ENCODE results near the gene AHCYL2.
"Not testable (repeated sequence)": the region's sequence is repeated elsewhere in the genome, so short reads cannot be mapped to it uniquely, and the experiment has no call there.

The AHCYL2 gene

GRCh38 chr7:129354428-129355157 lies 129.8 kb downstream of the AHCYL2 start:
- no peak for DNase-seq

DNA sequence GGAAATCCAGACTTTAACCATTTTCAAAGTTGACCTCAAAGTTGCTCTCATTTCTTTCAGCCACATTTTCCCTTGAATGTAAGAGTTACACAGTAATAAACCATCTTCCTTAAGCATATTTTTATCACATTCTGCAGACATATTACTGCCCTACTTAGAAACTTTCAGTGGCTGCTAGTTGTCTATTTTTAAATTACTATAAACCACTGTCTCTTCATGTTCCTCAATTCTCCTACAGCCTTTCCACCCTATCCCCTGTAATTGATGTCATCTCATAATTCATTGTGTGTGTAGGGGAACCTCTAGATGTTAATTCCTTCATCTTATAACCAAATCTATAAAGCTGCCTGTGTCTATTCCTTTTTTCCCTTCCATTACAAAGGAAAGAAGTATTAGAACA lies 131.3 kb downstream of the AHCYL2 start:
- DNase-seq = no peak

DNA sequence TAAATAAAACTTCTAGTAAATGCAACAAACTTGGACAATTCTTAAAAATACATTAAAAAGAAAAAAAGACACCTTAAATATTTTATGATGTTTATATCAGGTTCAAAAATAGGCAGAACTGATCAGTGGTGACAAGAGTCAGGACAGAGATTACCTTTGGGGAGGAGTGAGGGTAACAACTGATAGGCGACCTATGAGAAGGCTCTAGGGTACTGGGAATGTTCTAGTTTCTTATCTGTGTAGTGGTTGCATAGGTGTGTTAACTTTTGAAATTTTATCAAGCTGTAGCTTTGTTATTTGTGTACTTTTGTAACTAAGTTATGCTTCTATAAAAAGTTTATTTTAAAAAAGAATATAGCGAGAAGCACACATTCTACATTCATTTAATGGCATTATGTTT lies 134.3 kb downstream of the AHCYL2 start:
- no peak for DNase-seq

GRCh38 chr7:129359638-129360037 lies 134.8 kb downstream of the AHCYL2 start:
- DNase-seq = no peak

DNA sequence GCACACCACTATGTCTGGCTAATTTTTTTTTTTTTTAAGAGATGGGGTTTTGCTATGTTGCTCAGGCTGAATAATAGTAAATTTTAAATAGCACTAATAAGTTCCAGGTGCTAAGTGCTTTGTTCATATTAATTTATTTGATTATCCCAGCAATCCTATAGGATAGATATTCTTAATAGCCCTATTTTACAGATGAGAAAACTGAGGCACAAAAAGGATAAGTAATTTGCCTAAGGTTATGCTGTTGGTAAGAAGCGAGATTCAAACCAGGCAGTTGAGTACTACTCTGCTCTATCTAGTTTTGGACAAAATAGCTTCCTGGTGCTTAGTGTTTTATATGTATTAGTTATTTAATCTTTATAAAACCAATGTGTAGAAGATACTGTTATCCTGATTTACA lies 136.9 kb downstream of the AHCYL2 start:
- DNase-seq = no peak

DNA sequence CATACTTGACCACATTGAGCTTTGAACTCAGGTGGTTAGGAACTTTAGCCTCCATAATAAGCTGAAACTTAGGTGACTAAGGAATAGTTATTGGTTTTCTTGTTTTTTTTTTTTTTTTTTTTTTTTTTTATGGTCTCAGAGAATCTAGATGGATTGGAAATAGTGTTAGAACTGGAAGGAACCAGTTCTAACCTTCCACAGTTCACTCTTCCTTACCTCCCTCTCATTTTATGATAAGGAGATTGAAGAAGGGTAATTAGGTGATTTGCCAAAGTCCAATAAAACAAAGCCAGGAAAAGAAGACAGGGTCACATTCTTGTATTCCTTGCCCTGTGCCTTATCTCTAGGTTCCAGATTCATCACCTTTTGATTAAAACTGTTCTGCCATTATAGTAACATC lies 137.7 kb downstream of the AHCYL2 start:
- no peak for DNase-seq

DNA sequence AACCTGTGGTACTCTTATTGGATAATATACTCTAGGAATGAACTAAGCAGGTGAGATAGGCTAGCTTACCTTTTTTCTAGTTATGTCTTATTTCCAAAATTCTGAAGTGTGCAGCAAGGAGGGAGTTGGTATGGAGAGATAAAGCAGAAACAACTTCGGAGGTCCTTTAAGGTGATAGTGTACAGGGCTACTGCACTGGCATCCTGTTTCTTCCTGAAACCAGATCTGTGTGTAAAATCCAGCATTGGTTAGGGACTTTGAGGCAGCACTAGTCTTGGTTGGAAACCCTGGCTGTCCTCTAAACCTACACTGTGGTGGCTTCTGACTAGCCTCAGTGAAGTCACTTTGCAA lies 142.5 kb downstream of the AHCYL2 start:
- no peak for DNase-seq

GRCh38 chr7:129367700-129368388 lies 143.0 kb downstream of the AHCYL2 start:
- DNase-seq = peak; percentile 90

DNA sequence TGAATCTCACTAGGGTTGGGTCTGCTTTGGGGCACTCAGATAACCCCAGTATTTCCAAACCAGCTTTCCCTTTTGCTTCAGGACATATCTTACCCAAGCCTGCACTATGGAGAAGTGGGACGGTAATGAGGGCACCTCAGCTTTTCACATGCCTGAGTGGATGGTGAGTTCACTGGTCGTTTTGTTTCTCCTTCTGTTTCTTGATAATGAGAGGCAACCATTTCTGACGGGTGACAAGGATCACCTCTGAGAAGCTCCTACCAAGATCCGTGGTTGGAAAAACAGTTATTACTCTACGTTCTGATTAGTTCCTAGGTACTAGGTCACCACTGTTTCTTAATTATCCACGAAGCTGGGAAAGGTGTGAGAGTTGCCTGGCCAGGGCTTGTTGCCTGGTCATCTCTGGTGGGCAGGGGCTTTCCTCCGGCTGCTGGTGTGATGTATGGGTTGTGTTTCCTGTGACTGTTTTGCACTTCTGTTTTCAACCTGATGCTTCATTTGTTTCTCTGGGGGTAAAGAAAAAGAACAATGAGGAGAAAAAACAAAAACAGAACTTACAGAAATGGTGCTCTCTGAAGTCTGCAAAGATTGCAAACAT lies 143.7 kb downstream of the AHCYL2 start:
- DNase-seq = peak; percentile 65

GRCh38 chr7:129369447-129369846 lies 144.6 kb downstream of the AHCYL2 start:
- not testable (repeated sequence) for DNase-seq

DNA sequence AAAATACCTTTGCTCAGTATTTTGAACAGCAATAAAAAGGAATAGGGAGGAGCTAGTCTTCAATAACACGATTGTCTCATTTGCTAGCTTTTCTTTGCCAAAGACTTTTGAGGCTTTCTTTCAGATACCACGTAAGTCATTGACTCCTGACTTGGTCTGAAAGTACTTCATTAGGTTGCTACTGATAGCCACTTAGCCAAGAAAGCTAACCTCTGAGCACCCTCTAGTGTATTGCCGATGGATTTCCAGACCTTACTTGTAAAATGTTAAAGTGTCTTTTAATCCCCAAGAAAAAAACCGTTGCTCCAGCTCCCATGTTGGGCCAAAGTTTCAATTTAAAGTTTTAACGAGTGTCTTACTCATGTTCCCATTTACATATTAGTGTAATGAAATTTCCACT lies 146.0 kb downstream of the AHCYL2 start:
- no peak for DNase-seq

GRCh38 chr7:129371487-129371886 lies 146.7 kb downstream of the AHCYL2 start:
- DNase-seq = no peak

DNA sequence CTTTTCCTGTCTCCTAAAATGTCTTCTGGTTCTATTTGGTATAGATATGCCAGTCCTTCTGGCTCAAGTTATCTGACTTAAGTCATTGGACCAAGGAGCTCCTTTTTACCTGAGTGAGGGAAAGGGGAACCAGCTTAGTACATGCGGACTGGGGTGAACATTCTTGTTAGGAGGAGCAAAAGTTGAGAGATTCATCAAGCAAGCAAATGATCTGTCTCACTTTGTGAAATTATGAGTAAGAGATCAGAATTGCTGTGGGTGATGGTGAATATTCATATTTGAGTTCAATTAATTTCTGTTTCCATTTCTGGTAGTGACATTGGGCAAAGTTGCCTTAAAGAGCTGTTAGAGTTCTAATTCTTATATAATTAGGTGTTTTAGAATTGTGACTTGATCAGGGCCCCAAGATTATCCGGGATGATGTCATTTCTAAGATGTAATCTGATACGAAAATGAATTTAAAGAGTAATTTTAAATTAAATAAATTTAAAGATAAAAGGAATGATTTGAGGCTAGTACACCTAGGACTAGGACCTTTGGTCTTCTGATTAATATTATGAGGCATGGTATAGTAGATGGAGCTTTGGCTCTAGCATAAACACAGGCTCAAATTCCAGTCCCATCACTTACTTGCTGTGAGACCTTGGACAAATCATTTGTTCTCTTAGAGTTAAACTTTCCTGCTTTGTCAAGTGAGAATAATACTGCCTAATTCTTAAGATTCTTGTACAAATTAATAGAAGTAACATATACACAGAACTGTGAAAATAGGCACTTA lies 149.0 kb downstream of the AHCYL2 start:
- DNase-seq = no peak

DNA sequence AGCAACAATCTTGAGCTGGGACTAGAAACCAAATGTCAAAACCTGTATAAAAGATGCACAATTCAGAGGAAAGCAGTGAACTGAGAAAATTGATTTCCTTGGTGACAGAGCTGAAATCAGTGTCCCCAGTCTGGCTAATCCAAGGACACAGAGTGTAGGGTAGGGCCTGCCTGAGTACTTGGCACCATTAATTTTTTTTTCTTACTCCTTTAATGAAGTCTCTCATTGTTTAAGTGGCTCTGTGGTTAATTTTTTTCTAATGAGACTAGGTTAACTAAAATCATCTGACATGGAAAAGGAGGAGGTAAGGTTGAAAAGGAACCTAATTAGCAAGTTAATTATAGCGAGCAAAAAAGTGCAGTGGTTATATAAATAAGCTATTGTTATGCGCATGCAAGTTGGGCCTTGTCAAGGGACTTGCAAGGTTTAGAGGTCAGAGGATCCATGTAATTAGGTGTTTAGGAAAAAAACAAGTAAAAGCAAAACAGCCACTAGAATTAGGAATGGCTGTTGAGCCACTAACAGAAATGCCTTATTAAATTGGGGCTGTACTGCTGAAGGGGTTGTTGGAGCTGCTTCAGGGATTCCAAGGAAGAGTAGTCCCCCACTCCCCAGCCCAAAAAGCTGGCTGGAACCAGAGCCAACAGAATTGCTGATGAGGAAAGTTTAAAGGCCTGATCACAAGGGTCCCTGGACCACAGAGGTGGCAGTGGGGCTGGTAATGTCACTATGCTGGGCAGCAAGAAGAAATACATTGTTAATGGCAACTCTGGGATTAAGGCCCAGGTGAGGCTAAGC lies 150.5 kb downstream of the AHCYL2 start:
- DNase-seq = no peak

DNA sequence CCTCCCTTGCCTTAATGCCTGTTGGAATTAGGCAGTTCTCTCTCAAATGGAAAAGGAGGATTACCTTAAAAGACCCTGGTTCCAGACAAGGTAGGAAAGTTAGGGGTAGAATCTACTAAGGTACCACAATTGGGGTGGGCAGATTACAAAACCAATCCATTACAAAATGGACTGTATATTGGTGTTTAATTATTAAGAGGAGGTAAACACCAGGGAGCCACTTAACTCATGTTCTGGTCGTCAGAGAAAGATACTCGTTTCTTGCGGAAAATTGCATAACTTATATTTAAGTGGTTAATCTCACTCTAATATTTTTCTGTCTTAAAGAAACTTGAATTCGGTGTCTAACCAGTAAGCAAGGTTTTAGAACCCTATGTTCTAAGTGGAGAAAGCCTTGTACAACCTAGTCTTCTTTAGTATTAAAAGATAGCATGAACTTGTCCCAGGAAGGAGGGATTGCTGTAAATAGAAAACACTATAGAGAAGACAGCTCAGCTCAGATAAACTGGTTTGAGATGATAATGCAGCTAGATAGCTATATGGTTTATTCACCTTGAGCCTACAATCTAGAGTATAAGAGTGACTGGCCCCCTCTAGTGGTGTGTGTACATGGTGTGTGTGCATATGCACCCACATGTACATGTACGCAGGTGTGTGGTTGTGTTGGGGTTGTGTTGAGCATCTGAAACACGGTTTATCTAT lies 151.4 kb downstream of the AHCYL2 start:
- peak; percentile 75 for DNase-seq

GRCh38 chr7:129376778-129377700 lies 152.2 kb downstream of the AHCYL2 start:
- no peak for DNase-seq

- DNase-seq = no peak
Measured at GRCh38 chr7:129381710-129382484, 157.1 kb downstream of the AHCYL2 start.

DNA sequence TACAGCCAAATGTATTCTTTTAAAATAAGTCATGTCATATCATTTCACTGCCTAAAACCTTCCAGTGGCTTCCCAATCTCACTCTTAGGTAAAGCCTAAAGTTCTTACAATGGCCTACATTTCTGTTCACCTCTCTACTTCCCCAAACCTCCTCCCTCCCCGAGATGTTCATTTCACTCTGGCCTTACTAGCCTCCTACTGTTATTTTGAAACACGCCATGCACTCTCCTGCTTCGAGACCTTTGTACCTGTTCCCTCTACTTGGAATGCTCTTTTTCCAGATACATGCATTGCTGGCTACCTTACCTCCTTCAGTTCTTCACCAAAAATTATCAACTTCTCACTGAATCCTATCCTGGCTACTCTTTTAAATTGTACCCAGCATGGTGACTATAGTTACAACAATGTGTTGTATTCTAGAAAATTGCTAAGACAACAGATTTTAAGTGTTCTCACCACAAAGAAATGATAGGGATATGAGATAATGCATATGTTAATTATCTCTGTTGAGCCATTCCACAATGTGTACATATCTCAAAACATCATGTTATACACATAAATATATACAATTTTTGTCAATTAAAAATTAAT lies 158.8 kb downstream of the AHCYL2 start:
- no peak for DNase-seq

GRCh38 chr7:129385116-129385515 lies 160.3 kb downstream of the AHCYL2 start:
- DNase-seq = no peak

GRCh38 chr7:129385598-129385997 lies 160.8 kb downstream of the AHCYL2 start:
- DNase-seq = no peak
